HG03159 (cell line): ENCODE data around the gene NOD2.

Experiments
- ATAC-seq: cut with Tn5 transposase; IDR thresholded peaks from one replicate; pipeline ENCODE4 v1.9.1; 2021; ENCODE audit warnings: mild to moderate bottlenecking, moderate library complexity; ENCODE audit not compliant: unreplicated experiment

NOD2 gene

GRCh38 chr16:50692999-50693781, at the start of gene NOD2:
TSS of gene NOD2 (plus strand) at chr16:50693606. CDS start at chr16:50699496, 5,890 bp downstream.
- ATAC-seq: no peak

GRCh38 chr16:50644245-50644644, 49.2 kb upstream of the NOD2 start:
- no peak for ATAC-seq

- ATAC-seq: no peak
Measured at GRCh38 chr16:50644729-50645128, 48.7 kb upstream of the NOD2 start.

GRCh38 chr16:50645563-50646220, 47.7 kb upstream of the NOD2 start:
- ATAC-seq: no peak

- no peak for ATAC-seq
Measured at GRCh38 chr16:50646345-50646744, 47.1 kb upstream of the NOD2 start.

GRCh38 chr16:50651835-50652438, 41.5 kb upstream of the NOD2 start:
- no peak for ATAC-seq

GRCh38 chr16:50652836-50653425, 40.5 kb upstream of the NOD2 start:
- ATAC-seq: no peak

- no peak for ATAC-seq
Measured at GRCh38 chr16:50653633-50654519, 39.5 kb upstream of the NOD2 start.

- ATAC-seq: no peak
Measured at GRCh38 chr16:50655558-50656055, 37.8 kb upstream of the NOD2 start.

- ATAC-seq: no peak
Measured at GRCh38 chr16:50657241-50657640, 36.2 kb upstream of the NOD2 start.

- ATAC-seq: no peak
Measured at GRCh38 chr16:50659806-50660205, 33.6 kb upstream of the NOD2 start.

GRCh38 chr16:50662306-50662940, 31.0 kb upstream of the NOD2 start:
- ATAC-seq: no peak

- no peak for ATAC-seq
Measured at GRCh38 chr16:50664270-50664669, 29.1 kb upstream of the NOD2 start.

- peak; percentile 42 for ATAC-seq
Measured at GRCh38 chr16:50665128-50665878, 28.1 kb upstream of the NOD2 start.

GRCh38 chr16:50666658-50667496, 26.5 kb upstream of the NOD2 start:
- peak; percentile 90 for ATAC-seq

- ATAC-seq: no peak
Measured at GRCh38 chr16:50667497-50668367, 25.7 kb upstream of the NOD2 start.

- ATAC-seq: no peak
Measured at GRCh38 chr16:50668368-50669008, 24.9 kb upstream of the NOD2 start.
